SU-DHL-6 (cell line): Measurements from ENCODE around the gene TAF6L.
"Not testable (repeated sequence)": the region's sequence is repeated elsewhere in the genome, so short reads cannot be mapped to it uniquely, and the experiment has no call there.

Experiments used
- H2AFZ ChIP-seq: fragments of 200-600 bp; sonication (generic); 2 replicates; pipeline ENCODE4 v1.6.1; 2014; ENCODE audit warnings: low read depth, mild to moderate bottlenecking, moderate library complexity, mixed read lengths, antibody characterized with exemption, low read length; ENCODE audit not compliant: severe bottlenecking
- H3F3A ChIP-seq: fragments of 200-600 bp; shearing (Covaris generic); 2 replicates; pipeline ENCODE4 v1.6.0; 2016; ENCODE audit warnings: antibody characterized with exemption, mild to moderate bottlenecking; ENCODE audit not compliant: insufficient read depth
- H3K27ac ChIP-seq: fragments of 200-600 bp; sonication (generic); 2 replicates; pipeline ENCODE4 v1.5.1; 2016; ENCODE audit warnings: low read depth, mild to moderate bottlenecking, low read length, moderate library complexity, mixed read lengths
- H3K27me3 ChIP-seq: fragments of 200-600 bp; sonication (generic), shearing (Covaris generic); 2 replicates; pipeline ENCODE4 v1.6.0; 2014; ENCODE audit warnings: mild to moderate bottlenecking, low read length
- H3K36me3 ChIP-seq: fragments of 200-600 bp; sonication (generic); 2 replicates; pipeline ENCODE4 v1.6.1; 2014; ENCODE audit warnings: mild to moderate bottlenecking, low read length, mixed read lengths
- H3K4me2 ChIP-seq: fragments of 300-600, 200-600 bp; shearing (Covaris generic), sonication (generic); 2 replicates; pipeline ENCODE4 v1.6.0; 2014; ENCODE audit warnings: low read length, low read depth, mild to moderate bottlenecking; ENCODE audit not compliant: poor library complexity, severe bottlenecking
- H3K4me3 ChIP-seq: fragments of 200-600 bp; sonication (generic); 2 replicates; pipeline ENCODE4 v1.5.1; 2014; ENCODE audit warnings: antibody characterized with exemption, low read length, mild to moderate bottlenecking, mixed read lengths; ENCODE audit not compliant: insufficient read depth, poor library complexity, severe bottlenecking
- H3K79me2 ChIP-seq: fragments of 200-600 bp; sonication (generic); 2 replicates; pipeline ENCODE4 v1.6.1; 2014; ENCODE audit warnings: mild to moderate bottlenecking, low read length, moderate library complexity; ENCODE audit not compliant: insufficient read depth
- H3K9ac ChIP-seq: fragments of 200-600 bp; sonication (generic); 2 replicates; pipeline ENCODE4 v1.7.0; 2014; ENCODE audit warnings: mild to moderate bottlenecking, low read length
- H3K9me2 ChIP-seq: fragments of 200-600 bp; sonication (generic); replicated peaks from 2 replicates; pipeline ENCODE4 v1.6.1; 2014; ENCODE audit warnings: low read length; ENCODE audit not compliant: insufficient read depth
- H3K9me3 ChIP-seq: fragments of 200-600 bp; sonication (generic); 2 replicates; pipeline ENCODE4 v1.6.1; 2014; ENCODE audit warnings: low read length, mixed read lengths; ENCODE audit not compliant: insufficient read depth
- H4K20me1 ChIP-seq: fragments of 200-600 bp; sonication (generic); 2 replicates; pipeline ENCODE4 v1.6.1; 2014; ENCODE audit warnings: low read depth, mild to moderate bottlenecking, antibody characterized with exemption, low read length, moderate library complexity, mixed read lengths
- CTCF ChIP-seq: fragments of 200-600 bp; sonication (generic); IDR thresholded peaks from one replicate; pipeline ENCODE4 v1.5.1; 2017; ENCODE audit warnings: antibody characterized with exemption, mild to moderate bottlenecking, low read length, moderate library complexity; ENCODE audit not compliant: insufficient read depth, poor library complexity, severe bottlenecking
- EZH2phosphoT487 ChIP-seq: fragments of 200-600 bp; sonication (generic), shearing (Covaris generic); conservative IDR thresholded peaks from 2 replicates; pipeline ENCODE4 v1.6.1; 2018; ENCODE audit warnings: mild to moderate bottlenecking, antibody characterized with exemption, low read length, moderate library complexity, mixed read lengths

The TAF6L gene

GRCh38 chr11:62755086-62755615, 16.0 kb upstream of the TAF6L start:
- H3K9ac ChIP-seq, result 0 out of 2 replicates have a peak overlapping the region, but pooled peaks have one; percentile 70
- TF ChIP-seq EZH2phosphoT487, result no peak
- TF ChIP-seq CTCF, result no peak
- H3K9me3 ChIP-seq, result no peaks in the 10 kb centered on the region
- peak overlapping the region; percentile 67 for H3K4me2 ChIP-seq
- no peaks in the 10 kb centered on the region for H4K20me1 ChIP-seq
- H3K4me3 ChIP-seq, result no peak overlapping the region
- peaks cover 17% of the 10 kb centered on the region for H3K79me2 ChIP-seq
- H3K27me3 ChIP-seq, result no peaks in the 10 kb centered on the region
- no peaks in the 10 kb centered on the region for H3K36me3 ChIP-seq
- H3K9me2 ChIP-seq, result no peaks in the 10 kb centered on the region
- peaks cover 9% of the 10 kb centered on the region; the same call in 1 of the 2 replicates for H3F3A ChIP-seq
- H3K27ac ChIP-seq, result no peak overlapping the region
- no peak overlapping the region for H2AFZ ChIP-seq

GRCh38 chr11:62757846-62758788, 13.1 kb upstream of the TAF6L start:
- no peak overlapping the region for H3K4me2 ChIP-seq

GRCh38 chr11:62760867-62761227, 10.3 kb upstream of the TAF6L start:
- H3K9ac ChIP-seq, result peak overlapping the region; percentile 90
- H2AFZ ChIP-seq, H3K27ac ChIP-seq: not testable (repeated sequence)

More at GRCh38 chr11:62757846-62758788, 13.1 kb upstream of the TAF6L start:
- Histone ChIP-seq H3K36me3 (no peaks in the 10 kb centered on the region), H3K9me2 (no peaks in the 10 kb centered on the region), H3K79me2 (peaks cover 19% of the 10 kb centered on the region), H4K20me1 (no peaks in the 10 kb centered on the region), H3K27ac (no peak overlapping the region), H3K27me3 (no peaks in the 10 kb centered on the region), H3K9ac (no peak overlapping the region), H3K4me3 (no peak overlapping the region), H3F3A (peaks cover 9% of the 10 kb centered on the region; the same call in 1 of the 2 replicates), H2AFZ (no peak overlapping the region), H3K9me3 (no peaks in the 10 kb centered on the region)
- no peak for TF ChIP-seq CTCF
- TF ChIP-seq EZH2phosphoT487, result no peak

GRCh38 chr11:62770778-62771143, 435 bp upstream of the TAF6L start:
- H3K4me2 ChIP-seq, result peak overlapping the region; percentile 65
- H3K79me2 ChIP-seq, result peaks cover 23% of the 10 kb centered on the region
- H3K9me2 ChIP-seq, result no peaks in the 10 kb centered on the region
- peak overlapping the region; percentile 80 for H3K4me3 ChIP-seq
- peaks cover 18% of the 10 kb centered on the region for H3F3A ChIP-seq
- no peaks in the 10 kb centered on the region for H3K27me3 ChIP-seq
- H3K9ac ChIP-seq, result peak overlapping the region; percentile 75
- H3K27ac ChIP-seq, result peak overlapping the region; percentile 73
- no peaks in the 10 kb centered on the region for H4K20me1 ChIP-seq
- no peak for TF ChIP-seq EZH2phosphoT487
- no peak for TF ChIP-seq CTCF
- H2AFZ ChIP-seq, result peak overlapping the region; percentile 52
- H3K9me3 ChIP-seq, result no peaks in the 10 kb centered on the region
- H3K36me3 ChIP-seq, result no peaks in the 10 kb centered on the region

More at GRCh38 chr11:62760867-62761227, 10.3 kb upstream of the TAF6L start:
- Histone ChIP-seq H3K4me3 (peak overlapping the region; percentile 80), H3K4me2 (peak overlapping the region; percentile 81), H3K79me2 (peaks cover 15% of the 10 kb centered on the region)
- not testable (repeated sequence) for H3K27me3 ChIP-seq, H3K9me3 ChIP-seq, H3K36me3 ChIP-seq, H3F3A ChIP-seq, H3K9me2 ChIP-seq, H4K20me1 ChIP-seq
